DMS53 treated with DMSO at 0.1 percent for 48 hours (cell line): ENCODE results near the gene GALNT9.
"Not testable (repeated sequence)": the region's sequence is repeated elsewhere in the genome, so short reads cannot be mapped to it uniquely, and the experiment has no call there.

Source experiments
- DNase-seq: peaks from one replicate; lab custom pipeline; 2025; ENCODE audit not compliant: unreplicated experiment; lab: John Stamatoyannopoulos, UW

GALNT9 gene

DNA sequence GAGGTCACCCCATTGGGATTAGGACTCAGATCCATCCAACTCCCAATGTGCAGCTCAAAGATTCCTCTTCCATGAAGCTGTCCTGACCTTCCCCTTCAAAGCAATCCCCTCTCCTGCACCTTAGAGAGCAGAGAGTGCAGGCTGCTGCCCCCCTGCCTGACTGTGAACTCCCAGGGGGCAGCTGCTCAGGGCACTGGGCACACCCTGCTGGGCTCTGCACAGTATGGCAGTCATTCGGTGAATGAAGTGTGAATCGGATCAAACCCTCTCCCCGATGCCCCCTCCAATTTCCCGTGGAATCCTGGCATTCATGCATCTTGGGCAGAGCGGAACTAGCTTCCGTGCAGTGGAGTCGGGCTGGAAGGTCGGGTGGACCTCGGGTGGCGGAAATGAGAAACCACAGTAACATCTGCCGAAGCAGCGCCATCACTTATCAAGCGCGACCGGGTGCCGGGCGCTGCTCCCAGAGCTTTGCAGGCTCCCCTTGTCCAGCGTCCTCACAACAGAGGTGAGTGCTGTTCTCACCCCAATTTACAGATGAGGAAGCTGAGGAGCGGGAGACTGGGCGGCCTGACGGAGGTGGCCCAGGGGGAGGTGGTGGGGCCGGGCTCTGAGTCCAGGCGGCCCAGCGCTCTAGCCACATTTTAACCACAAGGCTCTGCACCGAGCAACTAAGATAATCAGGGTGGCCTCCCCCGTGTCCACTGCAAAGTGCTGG, 14.7 kb downstream of the GALNT9 start:
- no peak for DNase-seq

DNA sequence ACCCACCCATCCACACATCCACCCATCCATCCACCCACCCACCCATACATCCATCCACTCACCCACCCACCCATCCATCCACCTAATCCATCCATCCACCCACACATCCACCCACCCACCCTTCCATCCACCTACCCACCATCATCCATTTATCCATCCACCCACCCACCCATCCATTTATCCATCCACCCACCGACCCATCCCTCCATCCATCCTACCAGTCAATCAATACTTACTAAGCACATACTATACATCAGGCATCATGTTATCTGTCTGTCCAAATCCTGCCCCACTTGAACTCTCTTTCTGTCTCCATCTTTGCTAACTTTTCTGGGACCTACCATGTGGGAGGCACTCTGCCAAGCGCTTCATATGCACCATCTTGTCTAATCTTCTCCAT, 15.4 kb downstream of the GALNT9 start:
- no peak for DNase-seq

DNA sequence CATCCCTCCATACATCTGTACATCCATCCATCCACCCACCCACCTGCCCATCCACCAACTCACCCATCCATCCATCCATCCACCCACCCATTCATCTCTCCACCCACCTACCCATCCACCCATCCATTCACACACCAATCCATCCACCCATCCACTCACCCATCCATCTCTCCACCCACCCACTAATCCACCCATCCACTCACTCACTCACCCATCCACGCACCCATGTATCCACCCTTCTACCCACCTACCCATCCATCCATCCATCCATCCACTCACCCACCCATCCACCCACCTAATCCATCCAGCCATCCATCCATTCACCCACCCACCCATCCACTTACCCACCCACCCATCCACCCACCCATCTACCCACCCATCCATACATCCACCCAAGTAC, 16.2 kb downstream of the GALNT9 start:
- no peak for DNase-seq

DNA sequence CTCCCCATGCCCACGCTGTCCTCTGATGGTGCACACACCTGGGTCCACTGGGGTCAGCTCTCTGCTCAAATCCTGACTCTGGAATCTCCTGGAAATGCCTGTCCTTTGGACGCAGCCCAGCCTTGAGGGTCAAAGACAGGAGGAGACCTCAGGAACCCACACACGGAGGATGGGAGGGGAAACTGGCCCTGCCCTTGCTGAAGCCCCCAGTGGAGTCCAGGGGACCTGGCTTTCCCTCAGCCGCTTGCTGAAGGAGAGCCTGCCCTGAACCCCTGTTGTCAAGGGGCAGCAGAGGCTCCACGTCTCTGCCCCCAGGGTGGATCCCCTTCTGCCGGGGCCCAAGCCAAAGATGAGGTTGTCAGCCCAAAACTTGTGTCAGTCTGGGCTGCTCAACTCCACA, 16.9 kb downstream of the GALNT9 start:
- no peak for DNase-seq

DNA sequence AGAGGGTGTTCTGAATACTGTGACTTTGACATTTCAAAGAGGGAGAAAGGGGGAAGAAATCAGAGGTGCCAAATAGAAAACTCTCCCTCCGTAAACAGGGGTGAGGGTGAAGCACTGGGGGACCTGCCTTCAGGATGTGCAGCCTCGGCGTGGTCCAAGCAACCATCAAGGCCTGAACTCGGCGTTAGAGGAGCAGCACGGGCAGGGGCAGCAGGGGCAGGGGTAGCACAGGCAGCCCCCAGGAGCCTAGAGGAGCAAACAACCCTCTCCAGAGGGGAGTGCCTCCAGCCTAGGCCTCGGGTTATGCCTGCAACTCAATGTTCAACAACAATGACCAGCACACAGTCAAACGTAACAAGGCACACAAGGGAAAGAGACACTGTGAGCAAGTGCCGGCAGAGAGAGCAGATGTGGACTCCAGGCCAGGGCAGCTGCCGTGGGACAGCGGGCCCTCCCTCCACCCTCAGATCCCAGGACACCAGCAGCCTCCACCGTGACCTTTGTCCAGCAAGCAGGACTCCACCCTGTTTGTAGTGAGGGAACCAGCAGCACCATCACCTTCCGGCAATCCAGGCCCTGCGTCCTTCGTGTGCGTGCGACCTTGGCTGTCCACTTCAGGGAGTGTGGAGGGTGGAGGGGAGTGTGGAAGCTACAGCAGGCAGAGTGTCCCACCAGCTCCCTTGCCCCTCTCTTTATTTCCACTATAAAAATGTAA, 18.0 kb downstream of the GALNT9 start:
- DNase-seq, result no peak

DNA sequence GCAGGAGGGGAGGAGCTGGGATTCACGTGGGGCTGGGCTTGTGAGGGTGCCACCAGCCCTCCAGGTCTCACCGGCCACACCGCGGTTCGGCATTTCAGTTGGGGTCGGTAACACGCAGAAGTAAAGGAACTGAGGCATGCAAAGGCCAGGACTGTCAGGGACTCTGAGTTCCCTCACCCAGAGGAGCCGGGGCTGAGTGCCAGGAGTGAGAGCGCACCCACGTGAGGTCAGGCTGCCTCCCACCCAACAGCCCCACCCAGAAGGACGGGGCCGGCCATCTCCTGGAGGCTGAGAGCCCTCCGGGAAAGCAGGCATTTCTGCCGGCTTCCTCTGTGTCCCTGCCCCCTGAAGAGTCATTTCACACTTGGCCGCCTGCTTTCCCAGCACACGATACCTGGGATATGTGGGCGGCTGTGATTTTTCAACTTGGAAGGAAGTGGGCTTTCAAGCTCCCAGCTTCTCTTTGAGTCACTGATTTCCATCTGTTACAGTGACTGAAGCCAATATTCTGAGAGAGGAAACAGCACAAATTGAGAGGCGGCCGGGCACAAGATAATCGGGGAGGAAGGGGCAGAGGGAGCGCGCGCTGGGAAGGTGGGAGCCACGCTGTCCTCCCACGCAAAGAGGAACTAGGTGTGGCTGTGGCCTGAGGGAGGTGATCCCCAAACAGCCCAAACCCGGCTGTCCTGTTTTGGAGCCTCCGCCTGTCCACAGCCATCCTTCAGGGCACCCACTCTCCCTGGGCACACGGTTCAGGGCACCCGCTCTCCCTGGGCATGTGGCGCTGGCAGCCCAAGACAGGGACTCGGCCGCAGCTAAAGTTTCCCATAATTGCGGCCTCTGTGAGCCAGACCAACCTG, 19.0 kb downstream of the GALNT9 start:
- DNase-seq, result no peak

DNA sequence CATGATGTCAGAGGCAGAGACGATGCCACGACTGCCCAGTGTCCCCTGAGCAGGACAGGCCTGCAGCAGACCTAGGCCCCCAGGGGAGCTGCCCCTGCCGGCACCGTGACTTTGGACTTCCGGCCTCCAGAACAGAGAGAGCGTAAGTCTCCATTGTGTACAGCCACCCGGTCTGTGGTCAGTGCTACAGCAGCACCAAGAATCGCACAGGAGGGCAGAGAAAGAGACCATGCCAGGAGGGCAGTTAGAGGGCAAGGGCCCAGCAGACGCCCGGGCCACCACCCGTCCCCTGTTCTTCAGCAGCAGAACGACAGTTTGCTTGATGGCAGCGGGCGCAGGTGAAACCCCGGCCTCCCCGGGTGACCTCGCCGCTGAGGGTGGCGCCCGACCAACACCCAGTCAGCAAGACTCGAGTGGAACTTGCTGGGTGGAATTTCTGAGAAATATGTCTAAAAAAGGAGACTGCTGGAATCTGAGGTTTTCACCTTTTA, 19.7 kb downstream of the GALNT9 start:
- DNase-seq, result no peak

DNA sequence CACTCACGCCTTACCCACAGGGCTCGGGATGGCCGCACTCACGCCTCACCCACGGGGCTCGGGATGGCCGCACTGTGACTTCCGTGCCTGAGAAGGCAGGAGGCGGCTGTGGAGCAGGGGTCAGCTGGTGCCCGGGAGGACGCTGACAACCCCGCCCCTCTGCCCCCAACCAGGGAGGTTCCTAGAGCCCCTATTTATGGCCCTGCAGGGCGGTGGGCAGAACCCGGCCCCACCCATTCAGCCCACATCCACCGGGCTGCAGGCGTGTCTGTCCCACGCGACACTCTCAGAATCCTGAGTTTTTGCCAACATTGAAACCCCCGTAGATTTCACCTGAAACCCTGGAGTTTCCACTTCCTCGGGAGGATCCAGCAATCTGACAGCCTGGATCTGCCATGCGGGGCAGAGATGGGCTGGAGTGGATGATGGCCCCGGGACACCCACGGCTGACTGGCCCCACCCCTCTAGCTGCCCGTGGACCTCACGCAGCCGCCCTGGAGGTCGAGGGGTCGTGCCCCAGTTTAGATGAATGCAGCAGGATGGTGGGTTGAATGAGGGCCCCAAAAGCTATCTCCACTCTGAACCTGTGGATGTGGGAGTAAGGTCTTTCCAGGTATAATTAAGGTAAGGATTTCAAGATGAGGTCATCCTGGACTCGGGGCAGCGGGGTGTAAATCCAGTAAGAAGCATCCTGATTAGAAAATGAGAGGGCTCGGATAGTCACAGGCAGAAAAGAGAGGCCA, 20.4 kb downstream of the GALNT9 start:
- DNase-seq, result no peak

DNA sequence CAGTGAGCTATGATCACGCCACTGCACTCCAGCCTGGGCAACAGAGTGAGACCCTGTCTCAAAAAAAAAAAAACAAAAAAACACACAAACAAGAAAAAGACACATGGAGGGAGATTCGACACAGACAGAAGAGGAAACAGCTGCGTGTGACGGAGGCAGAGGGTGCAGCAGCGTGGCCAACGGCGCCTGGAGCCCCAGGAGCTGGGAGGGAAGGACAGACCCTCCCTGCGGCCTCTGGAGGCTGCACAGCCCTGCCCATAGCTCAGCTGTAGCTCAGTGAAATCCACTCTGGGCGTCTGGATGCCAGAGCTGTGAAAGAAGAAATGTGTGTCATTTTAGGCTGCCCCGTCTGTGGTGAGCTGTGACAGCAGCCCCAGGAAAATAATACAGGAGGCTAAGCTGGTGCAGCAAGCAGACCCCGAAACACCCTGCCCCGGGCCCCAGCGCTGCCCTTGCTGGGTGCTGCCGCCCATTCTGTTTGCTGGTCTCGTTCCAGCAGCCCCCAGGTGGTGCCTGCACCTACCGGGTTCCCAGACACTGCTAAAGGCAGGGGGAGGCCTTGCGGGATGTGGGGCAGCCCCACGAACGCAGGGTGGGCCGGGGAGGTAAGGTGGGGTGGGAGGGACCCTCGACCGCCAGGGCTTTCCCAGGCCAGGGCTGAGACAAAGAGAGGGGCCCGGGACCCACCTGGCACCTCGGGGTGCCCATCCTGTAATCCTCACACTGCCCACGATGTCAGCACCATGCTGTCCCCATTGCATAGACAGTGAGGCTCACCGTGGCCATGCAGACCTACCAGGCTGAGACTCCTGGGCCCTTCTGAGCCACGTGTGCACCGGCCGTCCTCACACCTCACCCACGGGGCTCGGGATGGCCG, 21.2 kb downstream of the GALNT9 start:
- no peak for DNase-seq

DNA sequence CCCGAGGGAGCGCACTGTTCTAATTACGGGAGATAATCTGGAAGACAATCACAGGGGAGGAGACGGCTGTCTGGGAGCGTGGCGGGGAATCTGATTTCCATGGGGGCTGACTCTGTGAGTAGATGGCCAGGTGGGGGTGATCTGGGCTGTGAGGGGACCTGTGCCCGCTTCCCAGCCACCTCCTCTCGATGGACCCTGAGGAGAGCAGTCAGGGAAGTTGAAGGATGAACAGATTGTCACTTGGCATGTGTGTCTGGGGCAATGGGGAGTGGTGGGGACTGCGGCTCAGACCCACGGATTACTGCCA, 22.6 kb downstream of the GALNT9 start:
- DNase-seq, result no peak

DNA sequence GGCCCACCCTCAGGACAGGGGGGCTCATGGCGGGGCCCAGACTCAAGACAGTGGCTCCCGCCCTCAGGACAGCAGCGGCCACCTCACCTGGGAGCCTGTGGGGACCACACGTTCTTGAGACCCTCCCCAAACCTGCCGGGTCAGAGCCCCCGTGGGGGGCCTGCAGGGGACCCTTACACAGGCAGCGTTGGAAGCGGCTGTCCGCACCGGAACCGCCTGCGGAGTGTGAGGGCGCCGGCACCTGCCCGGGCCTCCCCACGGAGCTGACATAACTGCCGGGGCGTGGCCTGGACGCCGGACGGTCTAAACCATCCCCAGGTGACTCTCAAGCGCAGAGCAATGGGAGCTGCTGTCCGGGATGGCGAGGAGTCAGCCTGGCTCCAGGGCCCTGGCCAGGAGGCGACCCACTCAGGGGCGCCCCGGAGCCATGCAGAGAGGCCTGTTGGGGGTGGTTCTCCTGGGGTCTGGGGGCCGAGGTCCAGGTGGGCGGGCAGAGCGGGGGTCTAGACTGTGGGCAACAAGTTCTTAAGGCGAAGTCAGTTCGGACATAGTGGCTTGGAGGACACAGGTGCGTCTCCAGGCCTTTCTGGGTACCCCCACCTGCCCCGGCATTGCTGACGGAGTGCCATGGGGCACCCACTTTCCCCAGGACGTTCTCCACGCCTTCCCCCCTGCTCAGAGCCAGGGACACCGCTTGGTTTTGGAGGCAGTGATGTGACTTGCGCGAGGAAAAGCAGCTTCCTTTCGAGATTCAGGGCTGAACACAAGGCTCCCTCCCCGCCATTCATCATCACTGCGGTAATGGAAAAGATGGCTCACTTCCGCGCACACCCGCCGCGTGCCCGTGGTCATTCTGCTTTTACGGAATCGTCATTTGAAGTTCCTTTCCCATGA, 23.2 kb downstream of the GALNT9 start:
- DNase-seq, result no peak

DNA sequence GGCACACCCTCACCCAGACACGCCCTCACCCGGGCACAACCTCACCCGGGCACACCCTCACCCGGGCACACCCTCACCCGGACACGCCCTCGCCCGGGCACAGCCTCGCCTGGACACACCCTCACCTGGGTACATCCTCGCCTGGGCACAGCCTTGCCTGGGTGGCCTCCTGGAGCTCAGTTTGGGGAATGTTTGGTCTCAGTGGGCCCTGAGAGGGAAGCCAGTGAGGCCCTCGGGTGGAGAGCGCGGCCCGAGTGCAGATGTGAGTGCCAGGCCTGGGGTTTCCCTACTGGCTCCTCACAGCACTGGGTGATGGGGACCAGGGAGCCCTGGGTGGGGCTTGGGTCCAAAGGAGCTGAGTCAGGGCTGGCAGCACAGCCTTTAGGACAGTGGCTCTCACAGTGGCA, 23.8 kb downstream of the GALNT9 start:
- no peak for DNase-seq

DNA sequence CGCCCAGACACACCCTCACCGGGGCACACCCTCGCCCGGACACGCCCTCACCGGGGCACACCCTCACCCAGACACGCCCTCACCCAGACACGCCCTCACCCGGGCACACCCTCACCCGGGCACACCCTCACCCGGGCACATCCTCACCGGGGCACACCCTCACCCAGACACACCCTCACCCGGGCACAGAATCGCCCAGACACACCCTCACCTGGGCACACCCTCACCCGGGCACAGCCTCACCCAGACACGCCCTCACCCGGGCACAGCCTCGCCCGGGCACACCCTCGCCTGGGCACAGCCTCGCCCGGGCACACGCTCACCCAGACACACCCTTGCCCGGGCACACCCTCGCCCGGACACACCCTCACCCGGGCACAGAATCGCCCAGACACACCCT, 24.5 kb downstream of the GALNT9 start:
- not testable (repeated sequence) for DNase-seq

DNA sequence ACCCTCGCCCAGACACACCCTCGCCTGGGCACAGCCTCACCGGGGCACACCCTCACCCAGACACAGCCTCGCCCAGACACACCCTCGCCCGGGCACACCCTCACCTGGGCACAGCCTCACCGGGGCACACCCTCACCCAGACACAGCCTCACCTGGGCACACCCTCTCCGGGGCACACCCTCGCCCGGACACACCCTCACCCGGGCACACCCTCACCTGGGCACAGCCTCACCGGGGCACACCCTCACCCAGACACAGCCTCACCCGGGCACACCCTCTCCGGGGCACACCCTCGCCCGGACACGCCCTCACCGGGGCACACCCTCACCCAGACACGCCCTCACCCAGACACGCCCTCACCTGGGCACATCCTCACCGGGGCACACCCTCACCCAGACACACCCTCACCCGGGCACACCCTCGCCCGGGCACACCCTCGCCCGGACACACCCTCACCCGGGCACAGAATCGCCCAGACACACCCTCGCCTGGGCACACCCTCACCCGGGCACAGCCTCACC, 25.5 kb downstream of the GALNT9 start:
- not testable (repeated sequence) for DNase-seq

DNA sequence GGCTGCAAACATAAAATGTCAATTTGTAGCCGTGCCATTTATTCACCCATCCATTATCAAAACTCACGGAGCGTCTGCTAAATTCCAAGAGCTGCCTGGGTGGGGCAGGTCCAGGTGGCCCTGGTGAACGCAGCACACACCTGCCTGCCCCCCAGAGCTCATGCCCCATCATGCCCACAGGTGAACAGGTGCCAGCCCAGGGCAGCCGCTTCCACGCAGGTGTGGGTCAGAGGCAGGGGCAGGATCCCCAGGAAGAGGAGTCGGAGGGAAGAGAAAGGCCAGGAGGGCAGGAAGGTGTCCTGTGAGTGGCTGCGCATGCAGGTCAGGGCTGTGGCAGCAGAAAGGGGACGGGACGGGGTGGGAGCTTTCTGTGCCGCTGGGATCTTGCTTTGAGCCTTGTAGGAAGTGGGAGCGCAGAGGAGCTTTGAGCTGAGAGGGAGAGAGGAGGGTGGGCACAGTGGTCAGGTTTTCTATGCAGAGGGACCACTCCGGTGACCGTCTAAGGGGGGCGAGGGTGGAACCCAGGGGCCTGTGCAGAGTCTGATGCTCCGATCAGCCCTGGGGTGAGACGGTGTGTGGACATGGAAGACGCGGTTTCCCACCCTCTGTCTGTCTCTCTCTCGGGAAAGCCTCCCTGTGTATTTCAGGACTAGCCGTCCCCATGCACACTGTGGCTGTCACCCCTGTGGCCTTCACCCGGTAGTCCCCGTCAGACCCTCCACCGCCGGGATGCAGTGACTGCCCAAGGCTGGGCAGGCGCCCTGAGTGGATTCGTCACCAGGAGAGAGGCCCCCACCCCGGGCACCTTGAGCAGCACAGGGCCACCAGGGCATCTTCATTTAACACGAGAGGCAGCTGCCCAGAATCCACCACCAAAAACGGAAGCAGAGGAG, 26.7 kb downstream of the GALNT9 start:
- DNase-seq, result no peak

DNA sequence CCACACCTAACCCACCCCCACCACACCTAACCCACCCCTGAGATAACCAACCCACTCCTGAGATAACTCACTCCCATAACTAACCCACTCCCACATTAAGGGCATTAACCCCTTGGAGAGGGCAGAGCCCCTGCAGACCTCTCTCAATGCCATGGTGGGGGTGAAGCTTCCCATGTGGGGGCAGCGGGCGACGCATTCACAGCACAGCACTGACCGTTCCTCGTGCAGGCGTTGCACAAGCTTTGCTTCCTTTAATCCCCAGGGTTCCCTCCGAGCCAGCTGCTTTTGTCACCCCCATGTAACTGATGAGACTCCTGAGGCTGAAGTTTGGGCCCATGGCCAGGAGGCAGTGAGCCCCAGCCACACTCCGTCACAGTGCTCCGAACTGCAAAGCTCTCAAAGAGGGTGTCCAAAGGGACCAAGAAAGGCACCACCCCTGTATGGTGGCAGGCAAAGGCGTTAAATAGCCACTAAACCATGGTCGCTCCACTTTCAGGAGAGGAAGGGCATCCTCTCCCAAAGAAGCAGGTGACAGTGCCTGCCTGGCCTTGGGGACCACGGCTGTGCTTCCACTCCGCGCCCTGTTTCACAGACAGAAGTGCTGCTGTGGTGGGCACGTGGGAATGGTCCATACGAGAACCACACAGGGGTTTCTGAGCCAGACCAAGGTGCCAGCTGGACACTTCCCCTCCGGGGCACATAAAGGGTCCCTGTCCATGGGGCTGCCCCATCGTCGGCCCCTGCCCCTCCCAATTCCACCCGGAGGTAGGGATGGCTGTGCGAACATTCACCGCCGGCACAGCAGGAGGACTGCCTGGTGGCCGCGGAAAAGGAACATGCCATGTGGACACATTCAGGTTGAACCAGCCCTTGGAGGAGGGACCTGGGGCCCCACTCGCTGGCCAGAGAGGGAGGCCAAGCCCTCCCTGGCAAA, 28.3 kb downstream of the GALNT9 start:
- DNase-seq, result no peak

DNA sequence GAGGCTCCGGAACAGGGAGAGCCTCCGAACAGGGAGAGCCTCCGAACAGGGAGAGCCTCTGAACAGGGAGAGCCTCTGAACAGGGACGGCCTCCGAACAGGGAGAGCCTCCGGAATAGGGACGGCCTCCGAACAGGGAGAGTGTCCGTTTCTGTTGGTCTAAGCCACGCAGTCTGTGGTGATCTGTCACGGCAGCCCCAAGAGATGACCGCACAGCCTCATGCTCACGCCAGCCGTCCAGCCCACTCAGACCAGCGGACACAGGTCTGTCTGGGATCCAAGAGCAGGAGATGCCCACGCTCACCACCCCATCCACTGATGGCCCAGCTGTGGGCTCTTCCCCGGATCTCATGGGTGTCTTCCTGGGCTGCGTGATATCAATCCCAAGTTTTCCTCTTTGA, 33.3 kb downstream of the GALNT9 start:
- DNase-seq, result no peak
